Jurkat, Clone E6-1 (cell line): ENCODE data around the gene FRMD3. TPM values are rescaled to one million over a fixed set of nuclear protein-coding genes. Genes with fewer than 3 reads are reported as not detected.
A peak's percentile ranks its signal among the peaks of the same experiment; 100 is the strongest.

Experiments used
- DNase-seq: peaks from one replicate; pipeline ENCODE4 v3.0.0-alpha.2; 2011; ENCODE audit warnings: low read depth, low spot score
- H3K4me3 ChIP-seq: 2 replicates; pipeline ENCODE4 v1.5.1; 2011; ENCODE audit warnings: mild to moderate bottlenecking, low read length, control low read depth, moderate library complexity
- polyA plus RNA-seq: library from polyadenylated mRNA; unstranded; fragments of >200 nt; gene quantifications from one replicate; pipeline ENCODE4 v1.2.1, GENCODE V29; 2012; ENCODE audit warnings: missing spikeins; ENCODE audit not compliant: insufficient read length, insufficient read depth

Gene FRMD3
- polyA plus RNA-seq: 0.17 TPM

DNA sequence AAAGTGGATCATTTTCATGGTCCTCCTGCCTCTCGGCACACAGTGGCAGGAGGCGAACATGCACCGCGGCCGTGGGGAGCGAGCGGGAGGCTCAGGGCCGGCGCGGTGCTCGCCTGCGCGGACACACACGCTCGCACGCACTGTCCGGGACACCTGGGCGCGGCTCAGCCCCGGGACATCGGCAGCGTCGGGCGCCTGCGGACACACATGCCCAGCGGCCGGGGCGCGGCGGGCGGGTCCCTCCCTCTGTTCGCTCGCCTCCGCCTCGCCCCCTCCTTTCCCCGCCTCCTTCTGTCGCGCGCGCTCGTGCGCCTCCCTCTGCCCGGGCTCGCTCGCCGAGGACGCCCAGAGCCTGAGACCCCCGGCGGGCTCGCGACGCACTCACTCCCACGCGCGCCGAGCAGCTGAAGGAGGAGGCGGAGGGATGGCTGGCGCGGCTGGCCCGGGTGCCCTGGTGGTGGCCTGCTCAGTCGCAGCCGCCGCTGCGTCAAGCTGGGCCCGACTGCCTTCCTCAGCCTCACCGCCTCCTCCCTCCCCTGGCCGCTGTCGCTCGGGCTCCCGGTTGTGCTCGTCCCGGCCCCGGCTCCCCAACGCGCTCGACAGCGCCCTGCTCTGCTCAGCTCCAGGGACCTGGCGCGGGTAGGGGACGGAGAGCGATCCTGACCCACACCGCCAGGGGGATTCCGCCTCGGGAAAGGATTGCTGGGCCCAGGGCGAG lies at the start of gene FRMD3:
Gene FRMD3 (minus strand): TSS at position 230 of the 718 bp plus-strand sequence. CDS start 170 bp downstream, at position 60.
- H3K4me3 ChIP-seq: peak within 1 kb of the TSS; percentile 41
- peak; percentile 8 for DNase-seq

DNA sequence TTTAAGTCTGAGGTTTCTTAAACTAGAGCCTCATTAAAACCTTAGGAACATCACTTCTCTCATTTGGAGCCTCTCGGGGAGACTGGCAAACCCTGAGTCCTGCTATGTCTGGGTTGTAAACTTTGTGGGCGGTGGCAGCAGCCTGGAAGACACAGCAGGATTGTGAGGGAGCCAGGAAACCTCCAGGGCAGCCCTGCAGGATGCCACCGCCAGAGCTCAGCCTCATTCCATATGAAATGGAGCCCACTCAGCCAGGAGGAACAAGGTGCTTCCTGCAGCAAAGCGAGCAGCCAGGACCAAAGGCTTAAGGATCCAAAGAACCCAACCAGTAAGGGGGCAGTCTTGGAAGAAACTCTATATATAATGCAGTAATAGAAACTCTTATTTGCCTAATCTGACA lies 46.8 kb upstream of the FRMD3 start:
- no peak for DNase-seq
- no peak overlapping the region for H3K4me3 ChIP-seq

DNA sequence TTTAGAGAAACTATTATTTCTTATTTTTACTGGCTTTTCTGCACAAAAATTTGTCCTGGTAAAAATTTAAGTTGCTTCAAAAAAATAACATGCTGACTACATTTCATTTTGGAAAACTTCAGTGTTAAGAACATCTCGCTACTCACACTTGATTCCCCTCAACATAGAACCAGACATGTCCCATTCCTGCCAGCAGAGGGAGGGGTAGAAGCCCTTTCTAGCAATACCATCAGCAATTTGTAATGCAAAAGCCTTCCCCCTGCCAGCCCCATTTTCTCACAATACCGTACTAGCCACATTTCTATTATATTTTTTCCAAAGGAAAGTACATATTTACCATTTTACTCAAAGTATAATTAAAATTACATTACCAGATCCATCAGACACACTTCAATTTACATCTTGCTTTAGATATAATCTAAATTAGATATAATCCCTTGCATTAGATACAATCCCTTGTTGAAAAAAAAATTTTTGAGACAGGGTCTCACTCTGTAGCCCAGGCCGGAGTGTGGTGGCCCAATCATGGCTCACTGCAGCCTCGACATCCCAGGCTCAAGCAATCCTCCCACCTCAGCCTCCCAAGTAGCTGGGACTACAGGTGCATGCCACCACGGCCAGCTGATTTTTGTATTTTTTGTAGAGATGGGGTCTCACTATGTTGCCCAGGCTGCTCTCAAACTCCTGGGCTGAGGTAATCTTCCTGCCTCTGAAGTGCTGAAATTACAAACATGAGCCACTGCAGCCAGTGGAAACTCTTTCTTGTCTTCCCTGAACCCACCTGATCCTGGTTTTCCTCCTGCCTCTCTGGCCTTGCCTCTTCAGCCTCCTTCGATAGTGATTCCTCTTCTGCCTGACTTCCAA lies 45.2 kb upstream of the FRMD3 start:
- no peak overlapping the region for H3K4me3 ChIP-seq
- peak; percentile 61 for DNase-seq

DNA sequence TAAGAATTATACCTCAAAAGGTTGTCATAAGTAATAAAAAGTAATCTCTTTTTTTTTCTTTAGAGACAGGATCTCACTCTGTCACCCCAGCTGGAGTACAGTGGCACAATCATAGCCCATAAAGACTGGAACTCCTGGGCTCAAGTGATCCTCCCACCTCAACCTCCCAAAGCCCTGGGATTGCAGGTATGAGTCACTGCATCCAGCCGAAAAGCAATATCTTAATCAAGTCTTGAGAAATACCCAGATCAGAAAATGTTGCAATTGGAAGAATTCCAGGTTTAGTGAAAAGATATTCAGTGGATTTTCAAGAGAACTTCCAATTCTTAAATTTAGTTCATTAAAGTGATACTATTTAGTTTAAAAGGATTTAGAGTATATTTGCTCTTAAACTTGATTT lies 43.8 kb upstream of the FRMD3 start:
- no peak overlapping the region for H3K4me3 ChIP-seq
- no peak for DNase-seq

DNA sequence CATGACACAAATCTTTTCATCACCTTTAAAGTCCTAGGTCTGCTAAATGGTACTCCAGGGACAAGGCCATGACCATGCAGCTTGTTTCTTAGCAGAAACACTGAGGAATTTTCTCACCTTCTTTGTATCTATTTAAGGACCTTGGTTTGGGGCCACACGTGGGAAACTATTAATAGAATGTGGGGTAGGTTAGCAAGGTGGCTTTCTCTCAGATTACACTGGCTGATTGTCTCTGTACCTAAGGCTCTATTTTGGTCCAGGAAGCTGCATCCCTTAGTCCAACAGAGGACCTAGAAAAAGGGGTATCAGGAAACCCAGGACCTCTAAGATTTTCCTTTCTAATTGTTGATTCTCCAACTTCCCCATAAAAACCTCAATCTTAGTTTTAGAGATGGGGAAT lies 36.3 kb upstream of the FRMD3 start:
- no peak overlapping the region for H3K4me3 ChIP-seq
- no peak for DNase-seq

DNA sequence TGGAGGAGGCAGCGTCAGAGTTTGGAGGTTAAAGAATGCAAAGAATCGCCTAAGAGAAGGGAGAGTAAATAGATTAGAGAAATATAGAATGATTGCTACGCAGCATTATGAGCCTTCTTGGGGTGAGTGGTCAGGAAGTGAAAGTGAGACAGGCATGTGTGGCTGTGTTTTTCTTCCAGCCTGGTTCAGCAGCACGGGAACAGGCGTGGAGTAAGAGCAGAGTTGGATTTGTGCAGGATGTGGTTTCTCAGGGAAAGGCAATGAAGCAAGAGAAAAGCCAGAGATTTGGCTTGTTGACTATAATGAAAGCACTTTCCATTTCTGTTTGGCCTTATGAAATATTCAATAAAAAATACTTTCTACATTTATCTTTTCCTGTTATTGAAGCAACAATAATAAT lies 34.3 kb upstream of the FRMD3 start:
- peak; percentile 18 for DNase-seq

DNA sequence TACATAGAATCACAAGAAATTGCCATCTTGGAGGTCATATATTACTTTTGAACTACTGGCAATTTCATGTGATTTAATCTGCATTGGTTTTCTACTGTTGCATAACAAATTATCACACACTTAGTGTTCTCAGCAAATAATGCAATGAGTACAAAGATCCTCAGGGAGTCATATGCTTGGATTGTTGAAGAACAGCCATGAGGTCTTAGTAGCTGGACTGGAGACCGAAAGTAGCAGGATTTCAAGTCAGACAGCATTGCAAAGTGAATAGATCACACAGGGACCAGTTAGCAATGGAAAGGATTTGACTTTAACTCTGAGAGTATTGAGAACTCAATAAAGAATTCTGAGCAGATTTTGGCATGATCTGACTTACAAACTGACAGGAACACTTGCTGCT lies 32.2 kb upstream of the FRMD3 start:
- no peak overlapping the region for H3K4me3 ChIP-seq
- DNase-seq: no peak

More for the DNA sequence above, 34.3 kb upstream of the FRMD3 start:
- no peak overlapping the region for H3K4me3 ChIP-seq

DNA sequence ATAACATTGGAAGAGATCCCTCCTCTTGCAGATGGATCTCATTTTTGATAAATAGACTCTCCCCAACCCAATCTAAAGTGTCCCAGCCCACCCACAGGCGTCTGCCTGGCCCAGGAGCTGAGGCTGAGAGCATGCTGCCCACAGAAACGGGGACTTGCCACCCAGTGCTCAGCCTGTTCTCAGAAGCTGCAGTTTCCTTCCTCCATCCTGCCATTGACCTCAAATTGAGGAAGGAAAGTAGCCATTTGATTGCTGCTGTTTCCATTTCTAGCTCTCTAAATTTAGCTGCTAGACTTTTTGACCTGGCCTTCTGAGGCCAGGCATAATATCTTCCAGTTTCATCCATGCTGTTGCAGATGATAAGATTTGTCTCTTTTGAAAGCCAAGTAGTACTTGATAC lies 31.1 kb upstream of the FRMD3 start:
- H3K4me3 ChIP-seq: no peak overlapping the region
- DNase-seq: no peak

DNA sequence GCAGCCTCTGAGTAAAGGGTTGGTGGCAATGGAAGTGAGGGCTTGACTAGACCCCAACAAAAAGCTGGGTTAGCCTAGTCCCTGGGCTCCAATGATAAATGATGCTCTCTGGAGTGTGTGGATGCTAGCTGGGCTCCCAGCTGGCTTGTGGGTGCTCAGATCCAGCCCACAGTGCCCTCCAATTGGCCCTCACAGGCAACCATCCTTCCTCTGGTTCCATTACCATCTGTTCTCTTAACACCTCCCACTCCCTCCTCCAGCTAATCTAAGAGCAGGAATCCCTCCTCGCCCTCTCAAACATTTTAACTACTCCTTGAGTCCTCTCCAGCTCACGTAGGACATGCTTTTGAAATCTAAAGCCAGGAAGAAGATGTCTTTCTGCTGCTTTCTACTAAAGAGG lies 25.2 kb upstream of the FRMD3 start:
- DNase-seq: no peak
- no peak overlapping the region for H3K4me3 ChIP-seq

DNA sequence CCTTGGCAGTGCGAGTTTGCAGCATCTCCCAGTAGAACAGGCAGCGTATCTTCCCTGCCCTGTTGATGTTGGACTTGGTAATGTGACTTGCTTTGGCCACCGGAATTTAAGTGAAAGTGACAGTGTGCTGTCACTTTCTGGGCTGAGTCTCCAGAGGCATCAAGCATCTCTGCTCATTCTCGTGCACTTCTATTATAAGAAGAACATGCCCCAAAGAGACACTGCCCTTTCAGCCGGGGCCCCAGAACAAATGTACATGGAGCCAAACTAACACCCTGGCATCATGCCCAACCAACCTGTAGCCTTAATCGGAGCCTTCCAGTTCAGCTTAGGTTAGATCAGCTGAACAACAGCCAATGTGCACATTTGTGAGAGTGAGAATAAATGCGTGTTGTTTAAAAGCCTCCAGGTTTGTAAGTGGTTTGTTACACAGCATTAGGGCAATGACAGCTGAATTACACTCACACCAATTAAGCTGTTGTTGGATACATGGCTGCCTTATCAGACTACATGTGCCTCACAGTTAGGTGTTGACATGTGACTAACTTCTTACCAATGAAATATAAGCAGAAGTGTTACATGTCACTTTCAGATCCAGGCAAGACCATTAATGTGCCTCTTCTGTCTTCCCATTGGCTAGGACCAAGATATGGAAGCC lies 22.1 kb upstream of the FRMD3 start:
- DNase-seq: no peak
- H3K4me3 ChIP-seq: no peak overlapping the region

DNA sequence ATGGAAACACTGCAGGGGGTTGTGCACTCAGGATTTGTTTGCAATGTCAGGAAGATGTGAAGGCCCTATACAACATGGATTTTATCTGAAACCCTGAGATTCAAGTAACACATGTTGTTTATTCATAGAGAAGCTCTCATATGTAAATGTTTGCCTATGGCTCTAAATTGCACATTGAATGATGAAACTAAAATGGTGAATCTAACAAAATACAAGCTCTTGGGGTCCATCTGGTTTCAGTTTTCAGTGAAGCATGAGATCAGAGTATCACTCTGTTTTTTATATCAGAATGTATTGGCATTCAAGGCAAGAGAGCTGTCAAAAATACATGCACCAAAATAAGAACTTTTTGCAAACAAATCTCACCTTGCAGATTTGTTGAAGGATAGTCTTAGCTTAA lies 19.6 kb upstream of the FRMD3 start:
- H3K4me3 ChIP-seq: no peak overlapping the region
- DNase-seq: no peak

DNA sequence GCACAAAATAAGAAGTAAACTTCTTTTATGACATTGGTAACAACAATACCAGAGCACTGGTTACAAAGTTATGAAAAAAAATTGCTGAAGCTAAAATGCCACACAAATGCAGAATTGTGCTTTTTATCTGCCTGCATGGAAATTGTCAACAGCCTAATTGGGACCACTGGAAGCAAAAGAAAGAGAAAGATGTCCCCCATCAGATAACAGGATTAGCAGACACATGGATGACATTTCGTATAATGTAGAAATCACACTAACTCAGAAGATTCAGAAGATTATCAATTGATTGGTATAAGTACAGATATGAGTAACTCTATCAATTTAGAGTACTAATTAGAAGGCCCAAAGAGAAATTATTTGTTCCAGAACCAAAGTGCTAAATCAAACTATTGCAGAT lies 19.1 kb upstream of the FRMD3 start:
- H3K4me3 ChIP-seq: no peak overlapping the region
- no peak for DNase-seq

DNA sequence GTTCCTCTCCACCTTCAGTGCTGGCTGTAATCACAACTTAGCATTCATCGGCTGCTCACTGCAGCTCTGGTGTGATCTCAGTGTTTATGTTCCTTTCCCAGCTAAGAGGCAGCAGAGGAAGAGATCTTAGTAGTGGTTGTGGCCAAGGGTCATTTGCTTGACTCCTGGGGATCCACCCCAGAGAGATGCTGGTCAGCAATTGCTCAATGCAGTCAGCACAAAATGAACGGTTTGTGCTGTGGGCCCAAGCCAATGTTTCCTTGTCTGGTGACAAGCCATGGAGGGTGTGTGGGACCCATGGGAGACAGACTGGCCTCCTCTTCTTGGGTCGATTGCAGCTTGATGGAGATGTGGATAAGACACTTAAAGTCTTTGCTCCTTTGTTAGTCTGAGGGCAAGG lies 16.1 kb upstream of the FRMD3 start:
- DNase-seq: no peak

DNA sequence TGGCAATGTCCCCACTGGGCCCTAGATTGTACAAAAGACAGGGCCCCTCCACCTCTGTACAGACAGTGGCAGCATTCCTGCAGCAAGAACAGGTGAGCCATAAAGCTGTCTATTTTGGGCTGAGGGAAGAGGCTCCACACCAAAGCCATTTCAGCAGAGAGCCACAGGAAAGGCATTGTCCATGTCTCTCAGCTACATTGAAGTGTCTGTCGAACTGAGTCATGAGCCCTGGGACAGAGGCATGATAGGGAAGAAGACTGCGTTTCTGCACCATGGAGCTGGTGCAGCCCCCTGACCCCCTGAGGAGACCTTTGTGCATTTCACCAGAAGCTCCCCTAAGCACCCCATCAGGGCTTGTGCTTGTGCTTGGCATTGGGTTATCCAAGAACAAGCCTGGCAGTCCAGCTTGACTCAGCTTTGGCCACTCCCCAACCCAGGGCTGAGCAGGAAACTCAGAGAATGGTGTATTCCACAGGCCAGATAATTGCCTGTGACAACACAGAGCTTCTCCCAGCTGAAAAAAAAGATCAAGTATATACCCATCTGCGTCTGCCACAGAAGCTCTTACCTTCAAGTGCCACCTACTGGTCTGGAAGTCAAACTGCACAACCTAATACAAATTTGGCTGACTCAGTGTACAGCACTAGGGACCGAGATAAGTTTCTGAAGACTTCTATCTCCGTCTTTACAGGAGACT lies 5.9 kb upstream of the FRMD3 start:
- DNase-seq: peak; percentile 65
- H3K4me3 ChIP-seq: no peak overlapping the region

More for the DNA sequence above, 16.1 kb upstream of the FRMD3 start:
- H3K4me3 ChIP-seq: no peak overlapping the region

DNA sequence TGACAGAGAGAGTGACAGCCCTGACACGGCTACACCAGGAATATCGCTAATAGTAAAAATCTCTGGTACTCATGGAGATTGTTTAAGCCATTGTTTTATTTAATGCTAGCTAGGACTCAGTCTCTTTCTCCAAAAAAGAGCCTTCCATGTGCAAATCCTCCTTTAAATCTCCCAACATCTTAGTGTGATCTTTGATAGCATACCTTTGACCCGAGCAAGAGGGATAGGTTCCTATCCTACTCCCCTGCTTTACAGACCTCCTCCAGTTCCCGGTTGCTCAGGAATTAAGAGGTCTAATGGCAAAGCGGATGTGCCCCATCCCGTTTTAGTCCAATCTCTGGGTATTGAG lies 663 bp upstream of the FRMD3 start:
- DNase-seq: no peak
- H3K4me3 ChIP-seq: peak overlapping the region; percentile 41

DNA sequence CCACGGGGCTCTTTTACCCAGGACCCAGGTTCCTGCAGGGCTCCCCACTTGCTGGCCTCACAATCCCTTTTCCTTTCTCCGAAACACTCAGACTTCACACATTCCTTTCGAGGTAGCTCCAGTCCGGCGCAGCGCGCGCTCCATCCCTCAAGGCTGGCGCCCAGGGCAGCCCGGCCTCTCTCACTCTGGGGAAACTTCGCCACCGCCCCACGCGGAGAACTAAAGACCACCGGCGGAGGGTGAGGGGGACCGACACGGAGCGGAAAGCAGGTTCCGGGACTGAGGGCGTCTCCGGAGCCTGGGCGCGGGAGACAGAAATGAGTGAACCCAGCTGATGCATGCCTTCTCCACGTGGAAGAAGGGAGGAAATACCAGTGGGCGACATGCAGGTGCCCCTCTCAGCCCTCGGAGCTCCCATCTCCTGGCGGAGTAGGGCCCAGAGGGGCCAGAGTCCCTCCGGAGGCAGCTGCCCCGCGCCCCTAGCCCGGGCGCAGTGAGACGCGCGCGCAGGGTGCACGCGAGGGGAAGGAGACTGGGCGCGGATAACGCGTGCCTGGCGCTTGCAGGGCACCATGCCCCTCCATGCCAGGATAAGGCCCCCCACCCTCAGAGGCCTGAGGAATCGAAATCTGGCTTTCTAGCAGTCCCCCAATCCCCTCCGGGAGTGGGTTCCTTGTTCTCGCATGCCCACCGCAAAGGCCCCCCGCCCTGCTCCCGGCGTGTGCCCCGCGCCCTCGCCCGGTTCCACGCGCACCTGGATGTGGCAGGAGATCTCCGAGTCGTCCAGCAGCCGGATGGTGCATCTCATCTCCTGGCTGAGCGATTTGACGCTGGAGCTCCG lies 650 bp downstream of the FRMD3 start:
- peak overlapping the region; percentile 41 for H3K4me3 ChIP-seq
- no peak for DNase-seq

DNA sequence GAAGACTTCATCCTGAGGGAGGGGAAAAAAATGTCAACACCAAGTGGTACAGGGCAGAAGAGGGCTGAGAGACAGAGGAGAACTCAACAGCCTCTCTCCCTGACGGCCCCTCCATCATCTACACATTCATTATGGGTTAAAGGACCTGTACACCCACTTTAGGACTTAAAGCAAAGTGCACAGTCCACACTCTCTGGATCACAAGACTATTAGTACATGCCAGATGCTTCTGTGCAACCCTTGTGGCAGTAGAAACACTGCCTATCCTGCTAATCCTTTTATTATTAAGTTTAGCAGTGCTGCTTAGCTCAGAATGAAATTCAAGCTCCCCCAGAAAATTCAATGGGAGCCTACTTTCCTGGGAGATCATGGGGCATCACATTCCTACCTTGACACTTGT lies 1.9 kb downstream of the FRMD3 start:
- no peak overlapping the region for H3K4me3 ChIP-seq
- no peak for DNase-seq

DNA sequence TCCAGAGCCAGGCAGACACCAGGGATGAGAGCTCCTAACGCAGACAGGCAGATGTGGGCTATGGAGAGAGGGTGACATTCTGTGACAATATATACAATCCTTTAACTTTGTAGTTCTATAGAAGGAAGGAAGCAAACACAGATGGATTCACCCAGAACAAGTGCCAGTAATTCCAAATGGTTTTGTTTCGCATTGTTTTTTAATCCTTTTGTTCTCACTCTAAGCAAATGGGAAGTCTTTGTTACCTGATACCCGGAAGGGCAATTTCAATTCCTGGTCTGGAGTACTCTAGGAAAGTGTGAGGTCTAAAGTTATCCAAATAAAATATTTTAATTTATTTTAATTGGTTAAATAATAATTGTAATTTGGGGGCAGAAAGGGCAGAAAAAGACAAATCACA lies 2.5 kb downstream of the FRMD3 start:
- no peak for DNase-seq
- H3K4me3 ChIP-seq: no peak overlapping the region

DNA sequence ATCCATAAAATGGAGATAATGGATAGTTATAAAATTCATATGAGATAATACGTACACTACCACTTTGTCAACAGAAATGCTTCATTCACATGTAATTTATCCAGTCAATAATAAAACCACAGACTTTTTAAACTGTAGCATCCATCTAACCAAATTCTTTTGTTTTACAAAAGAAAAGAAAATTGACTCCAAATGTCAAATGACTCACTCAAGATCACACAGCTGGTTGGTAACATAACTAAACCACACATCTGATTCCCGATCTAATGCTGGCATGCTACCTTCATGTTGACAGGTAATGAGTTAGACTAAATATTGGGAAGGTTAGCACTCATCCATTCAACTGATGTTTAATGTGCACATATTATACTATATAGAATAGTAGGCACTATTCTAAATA lies 4.9 kb downstream of the FRMD3 start:
- H3K4me3 ChIP-seq: no peak overlapping the region
- no peak for DNase-seq
